Measurements from ENCODE around the gene ZSCAN23. TPM values are rescaled to one million over a fixed set of nuclear protein-coding genes. Genes with fewer than 3 reads are reported as not detected.
"Not testable (repeated sequence)": the region's sequence is repeated elsewhere in the genome, so short reads cannot be mapped to it uniquely, and the experiment has no call there.

ZSCAN23 gene
- 1 to 10 TPM; 1.2 to 2.2 TPM for total RNA-seq
- long read RNA-seq, result 0 reads

DNA sequence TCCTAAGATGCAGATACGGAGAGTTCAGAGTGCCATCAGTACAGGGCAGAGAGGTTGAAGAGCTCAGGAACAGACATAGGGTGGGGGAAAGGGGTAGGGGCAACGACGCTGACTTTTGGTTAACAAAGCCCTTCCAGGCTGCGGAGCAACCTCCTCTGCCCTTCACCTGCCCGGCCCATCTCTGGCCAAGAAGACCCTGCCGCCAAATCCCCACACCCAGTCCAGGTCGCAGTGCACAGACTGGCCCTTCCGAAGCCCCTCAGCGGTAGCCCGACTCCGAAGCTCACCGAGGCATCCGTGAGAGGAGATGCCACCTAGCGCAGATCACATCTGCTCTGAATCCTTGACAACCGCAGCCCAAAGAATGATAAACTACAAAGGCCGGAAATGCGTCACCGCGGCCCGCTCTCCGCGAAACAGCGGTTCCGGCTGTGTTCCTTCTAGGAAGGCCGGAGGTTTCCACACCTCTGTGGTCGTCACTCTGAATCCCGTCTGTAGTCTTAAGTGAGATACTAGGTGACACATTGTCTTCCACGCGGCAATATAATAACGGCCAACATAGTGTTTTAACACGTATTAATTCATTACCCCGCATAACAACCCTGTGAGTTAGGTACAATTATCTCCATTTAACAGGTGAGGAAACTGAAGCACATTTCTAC is at the start of gene ZSCAN23:
TSS of gene ZSCAN23 (minus strand) at position 380 of the 662 bp plus-strand sequence. CDS start 7,225 bp downstream, outside the sequence.
- intact Hi-C loops (cut with DNase I, micrococcal nuclease), result no loop called here
- peak; percentile 98 for ATAC-seq

DNA sequence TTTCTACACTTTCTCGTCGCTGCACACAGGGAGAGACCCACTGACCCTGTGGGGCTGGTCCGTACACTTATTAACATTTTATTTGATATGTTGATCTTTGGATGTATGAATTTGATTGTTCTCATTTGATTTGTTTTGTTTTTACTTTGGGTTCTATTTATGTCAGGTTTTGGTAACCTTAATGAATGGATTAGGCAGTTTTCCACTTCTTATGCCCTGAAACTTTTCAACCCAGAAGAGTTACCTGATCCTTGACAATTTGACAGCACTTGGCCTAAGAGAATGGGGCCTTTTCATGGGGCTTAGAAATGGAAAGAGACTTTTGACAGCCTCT is 48.7 kb upstream of the ZSCAN23 start:
- ATAC-seq, result no peak

More for the DNA sequence above, at the start of gene ZSCAN23:
- DNase-seq, result peak; percentile 68 to 78

DNA sequence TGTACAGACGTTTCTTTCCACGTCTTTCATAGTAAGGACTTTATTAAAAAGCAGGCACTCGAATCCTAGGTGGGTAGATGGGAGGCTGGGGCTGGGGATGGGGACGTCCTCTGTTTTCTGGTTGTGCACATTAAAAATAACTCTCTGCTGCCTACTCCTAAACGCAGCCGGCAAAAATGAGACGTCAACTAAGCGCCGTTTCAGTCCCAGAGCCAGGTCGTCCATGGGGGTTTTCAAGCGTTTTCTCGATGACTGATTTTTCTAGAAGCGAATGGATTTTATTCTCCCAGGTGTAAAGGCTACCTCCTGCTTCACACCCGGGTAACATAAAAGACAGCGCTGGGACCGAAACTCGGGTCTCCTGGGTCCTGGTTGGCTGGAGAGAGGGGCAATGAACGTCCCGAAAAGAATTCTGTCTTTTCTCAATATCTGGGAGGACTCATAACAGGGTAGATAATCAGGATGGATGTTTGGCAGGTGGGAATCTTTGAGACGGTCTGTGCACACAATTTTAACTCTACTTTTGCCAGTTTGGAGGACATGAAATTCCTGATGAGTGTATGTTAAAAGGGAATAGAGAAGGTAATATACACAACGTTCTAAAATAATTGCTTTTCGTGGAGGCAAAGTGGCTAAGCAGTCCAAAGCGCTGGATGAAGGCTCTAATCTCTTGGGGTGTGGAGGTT is 47.1 kb upstream of the ZSCAN23 start:
- no peak for DNase-seq
- ATAC-seq, result no peak
- intact Hi-C loops (cut with DNase I, micrococcal nuclease), result no loop called here

More for the DNA sequence above, 48.7 kb upstream of the ZSCAN23 start:
- intact Hi-C loops (cut with DNase I, micrococcal nuclease), result no loop called here
- DNase-seq, result no peak

DNA sequence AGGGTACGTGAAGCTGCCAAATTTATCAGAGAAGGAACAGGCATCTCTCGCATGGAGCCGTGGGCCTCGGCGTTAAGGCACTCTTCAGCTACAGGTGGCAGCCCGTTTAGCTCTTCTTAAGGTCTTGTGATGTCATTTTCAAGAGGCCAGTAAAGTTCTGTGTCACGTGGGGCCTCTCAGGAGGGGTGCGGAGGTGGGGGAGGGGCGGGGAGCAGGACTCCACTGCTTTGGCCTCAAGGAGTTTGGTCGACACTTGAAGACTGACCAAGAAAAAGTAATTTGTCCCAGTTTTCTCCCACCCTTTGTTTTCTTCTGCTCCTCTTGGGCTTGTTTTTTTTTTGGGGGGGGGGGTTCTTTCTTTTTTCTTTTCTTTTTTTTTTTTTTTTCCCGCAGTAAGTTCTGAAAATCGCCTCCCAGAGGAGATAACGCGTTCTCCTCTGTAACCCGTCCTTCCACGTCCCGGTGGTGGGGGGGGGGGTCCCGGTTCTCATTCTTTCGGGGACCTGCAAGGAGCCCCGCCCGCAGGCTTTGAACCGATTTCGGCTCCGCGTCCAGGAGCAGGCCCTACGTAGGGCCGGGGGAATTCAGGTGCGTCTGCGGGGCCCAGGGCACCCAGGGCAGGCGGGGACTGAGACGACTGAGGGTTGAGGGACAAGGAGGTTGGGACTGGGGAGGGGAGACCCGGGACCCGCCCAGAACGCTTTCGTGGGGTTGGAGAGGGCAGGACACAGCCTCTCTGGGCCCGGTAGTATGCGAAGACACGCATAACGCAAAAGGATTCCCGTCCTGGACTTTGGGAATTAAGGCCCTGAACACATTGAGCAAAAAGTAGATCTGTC is 46.3 kb upstream of the ZSCAN23 start:
- ATAC-seq, result peak; percentile 81
- DNase-seq, result peak; percentile 52 to 54
- intact Hi-C loops (cut with DNase I, micrococcal nuclease), result no loop called here

DNA sequence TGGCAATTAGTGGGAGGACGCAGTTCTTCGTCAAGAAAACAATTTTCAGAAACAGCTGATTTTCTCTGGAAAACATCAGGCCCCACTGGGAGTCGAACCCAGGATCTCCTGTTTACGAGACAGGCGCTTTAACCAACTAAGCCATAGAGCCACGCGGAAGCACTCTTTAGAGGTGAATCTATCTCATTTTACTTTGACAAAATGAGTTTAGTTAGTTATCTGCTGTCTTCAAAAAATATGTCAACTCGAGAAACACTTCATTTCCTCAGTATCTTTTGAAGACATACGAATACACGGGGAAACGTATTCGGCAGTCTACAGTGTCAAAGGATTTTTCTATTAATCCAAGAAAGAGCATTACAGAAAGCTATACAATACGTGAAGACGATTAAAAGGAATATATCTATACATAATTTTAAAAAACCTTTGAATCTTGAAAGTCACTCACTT is 45.6 kb upstream of the ZSCAN23 start:
- ATAC-seq (no peak), DNase-seq (no peak)
- intact Hi-C loops (cut with DNase I, micrococcal nuclease), result no loop called here

- no peak for ATAC-seq
- DNase-seq, result no peak
- intact Hi-C loops (cut with DNase I, micrococcal nuclease), result no loop called here
Observed at GRCh38 chr6:28486988-28487742, 43.9 kb upstream of the ZSCAN23 start.

DNA sequence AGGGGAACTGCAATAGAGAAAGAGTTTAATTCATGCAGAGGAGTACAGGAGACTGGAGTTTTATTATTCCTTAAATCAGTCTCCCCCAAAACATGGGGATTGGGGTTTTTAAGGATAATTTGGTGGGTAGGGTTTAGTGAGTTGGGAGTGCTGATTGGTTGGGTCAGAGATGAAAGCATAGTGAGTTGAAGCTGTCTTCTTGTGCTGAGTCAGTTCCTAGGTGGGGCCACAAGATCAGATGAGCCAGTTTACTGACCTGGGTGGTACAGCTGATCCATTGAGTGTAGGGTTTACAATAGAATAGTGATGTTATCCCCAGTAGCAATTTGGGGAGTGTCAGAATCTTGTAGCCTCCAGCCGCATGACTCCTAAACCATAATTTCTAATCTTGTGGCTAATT is 43.2 kb upstream of the ZSCAN23 start:
- DNase-seq (no peak), ATAC-seq (no peak)
- intact Hi-C loops (cut with DNase I, micrococcal nuclease), result no loop called here

- intact Hi-C loops (cut with DNase I, micrococcal nuclease), result no loop called here
- DNase-seq (no peak), ATAC-seq (no peak)
Observed at GRCh38 chr6:28485482-28485881, 42.2 kb upstream of the ZSCAN23 start.

- DNase-seq, result no peak
- intact Hi-C loops (cut with DNase I, micrococcal nuclease), result no loop called here
- ATAC-seq, result no peak
Observed at GRCh38 chr6:28480253-28480932, 37.1 kb upstream of the ZSCAN23 start.

GRCh38 chr6:28478518-28478917 is 35.2 kb upstream of the ZSCAN23 start:
- intact Hi-C loops (cut with DNase I, micrococcal nuclease), result no loop called here
- DNase-seq, result no peak
- no peak for ATAC-seq

GRCh38 chr6:28474441-28475219 is 31.3 kb upstream of the ZSCAN23 start:
- ATAC-seq, result no peak
- intact Hi-C loops (cut with DNase I, micrococcal nuclease), result no loop called here
- DNase-seq, result no peak

DNA sequence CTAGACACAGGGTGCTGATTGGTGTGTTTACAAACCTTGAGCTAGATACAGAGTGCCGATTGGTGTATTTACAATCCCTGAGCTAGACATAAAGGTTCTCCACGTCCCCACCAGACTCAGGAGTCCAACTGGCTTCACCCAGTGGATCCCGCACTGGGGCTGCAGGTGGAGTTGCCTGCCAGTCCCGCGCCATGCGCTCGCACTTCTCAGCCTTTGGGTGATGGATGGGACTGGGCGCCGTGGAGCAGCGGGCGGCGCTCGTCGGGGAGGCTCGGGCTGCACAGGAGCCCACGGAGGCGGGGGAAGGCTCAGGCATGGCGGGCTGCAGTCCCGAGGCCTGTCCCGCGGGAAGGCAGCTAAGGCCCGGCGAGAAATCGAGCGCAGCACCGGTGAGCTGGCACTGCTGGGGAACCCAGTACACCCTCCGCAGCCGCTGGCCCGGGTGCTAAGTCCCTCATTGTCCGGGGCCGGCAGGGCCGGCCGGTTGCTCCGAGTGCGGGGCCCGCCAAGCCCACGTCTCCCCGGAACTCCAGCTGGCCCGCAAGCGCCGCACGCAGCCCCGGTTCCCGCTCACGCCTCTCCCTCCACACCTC is 26.0 kb upstream of the ZSCAN23 start:
- ATAC-seq, DNase-seq: not testable (repeated sequence)

DNA sequence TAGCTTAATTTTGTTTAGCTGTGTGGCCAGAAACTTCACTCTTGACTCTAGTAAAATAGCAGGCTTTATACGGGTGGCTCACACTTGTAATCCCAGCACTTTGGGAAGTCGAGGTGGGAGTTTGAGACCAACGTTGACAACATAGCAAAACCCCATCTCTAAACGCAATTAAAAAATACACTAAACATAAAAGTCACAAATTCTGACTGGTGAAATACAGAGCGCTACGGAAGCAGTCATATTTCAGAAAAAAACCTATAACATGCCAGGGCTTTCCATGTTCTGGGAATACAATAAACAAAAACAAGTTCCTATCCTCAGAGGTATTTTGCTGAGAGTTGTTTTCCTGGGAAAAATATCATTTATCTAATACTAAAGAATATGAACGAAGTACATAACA is 24.8 kb upstream of the ZSCAN23 start:
- ATAC-seq, result no peak

More for the DNA sequence above, 26.0 kb upstream of the ZSCAN23 start:
- intact Hi-C loops (cut with DNase I, micrococcal nuclease), result not testable (repeated sequence)

GRCh38 chr6:28462401-28462800 is 19.1 kb upstream of the ZSCAN23 start:
- ATAC-seq (no peak), DNase-seq (no peak)
- intact Hi-C loops (cut with DNase I, micrococcal nuclease), result no loop called here

More for the DNA sequence above, 24.8 kb upstream of the ZSCAN23 start:
- DNase-seq, result no peak
- intact Hi-C loops (cut with DNase I, micrococcal nuclease), result no loop called here

DNA sequence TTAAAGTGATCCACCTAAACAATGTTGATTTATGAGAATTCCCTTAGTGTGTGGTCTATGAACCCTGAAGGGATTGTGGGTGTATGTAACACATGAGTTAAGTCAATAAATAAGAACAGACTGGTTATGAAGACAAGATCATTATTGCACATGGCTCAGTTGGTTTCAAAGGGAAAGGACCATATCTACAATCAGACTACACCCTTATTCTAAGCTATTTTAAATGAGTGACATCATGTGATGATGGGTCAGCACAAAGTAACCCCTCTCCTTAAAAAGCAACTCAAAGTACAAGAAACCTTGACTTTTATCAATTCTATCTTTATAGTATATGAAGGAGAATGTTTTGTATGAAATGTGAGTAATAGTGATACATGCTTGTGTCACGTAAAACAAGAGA is 15.3 kb upstream of the ZSCAN23 start:
- DNase-seq, result no peak
- no peak for ATAC-seq
- intact Hi-C loops (cut with DNase I, micrococcal nuclease), result no loop called here

DNA sequence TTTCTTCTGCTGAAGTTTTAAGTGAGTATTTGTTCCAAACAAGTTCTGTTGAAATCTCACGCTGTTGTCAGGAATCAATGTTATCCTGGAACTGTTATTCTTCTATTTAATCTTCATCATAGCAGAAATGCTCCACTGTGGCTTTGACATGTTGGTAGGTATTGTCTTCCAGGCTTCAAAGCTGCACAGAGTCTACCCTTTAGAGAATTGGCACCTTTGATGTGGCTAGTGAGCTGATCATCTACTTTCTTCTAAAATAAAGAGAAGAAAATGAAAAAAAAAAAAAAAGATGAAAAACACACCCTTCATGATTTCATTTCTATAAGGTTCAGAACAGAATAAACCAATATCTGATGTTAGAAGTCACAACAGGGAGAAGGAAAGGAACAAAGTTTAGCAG is 5.8 kb upstream of the ZSCAN23 start:
- ATAC-seq (no peak), DNase-seq (no peak)
- intact Hi-C loops (cut with DNase I, micrococcal nuclease), result no loop called here

GRCh38 chr6:28447512-28447906 is 4.2 kb upstream of the ZSCAN23 start:
- DNase-seq; ATAC-seq; intact Hi-C loops (cut with DNase I, micrococcal nuclease): not testable (repeated sequence)

Measured in left colon (tissue), 2 donors.